HepG2 (cell line): ENCODE measurements around the gene TMCO6. TPM values are rescaled to one million over a fixed set of nuclear protein-coding genes. Genes with fewer than 3 reads are reported as not detected.

ENCODE experiments used
- CBX1 ChIP-seq: IDR thresholded peaks from one replicate; pipeline ENCODE4 v1.6.1; 2016; ENCODE audit warnings: antibody characterized with exemption, low read depth
- FOXC1 ChIP-seq: sonication (generic); formaldehyde crosslinking; IDR thresholded peaks from 2 replicates; pipeline ENCODE4 v1.8.0; 2022; ENCODE audit warnings: mild to moderate bottlenecking, missing genetic modification reagents, borderline replicate concordance
- HMGXB3 ChIP-seq: sonication (generic); formaldehyde crosslinking; IDR thresholded peaks from 2 replicates; pipeline ENCODE4 v1.4.0; 2020; ENCODE audit warnings: missing genetic modification reagents, borderline replicate concordance
- HNF4A ChIP-seq: sonication (generic); formaldehyde crosslinking; IDR thresholded peaks from 2 replicates; pipeline ENCODE4 v1.4.0; 2020; ENCODE audit warnings: missing genetic modification reagents
- HNF4G ChIP-seq, 2 experiments: sonication (generic) in 1 of 2; formaldehyde crosslinking in 1 of 2; IDR thresholded peaks; 2 replicates each; pipeline versions ENCODE4 v1.4.0 to v1.6.1; 2011 to 2020; ENCODE audit warnings: borderline replicate concordance in 2 of 2, low read depth in 2 of 2, mild to moderate bottlenecking in 2 of 2, low read length in 1 of 2, missing genetic modification reagents in 1 of 2, moderate library complexity in 1 of 2
- KLF16 ChIP-seq, 2 experiments: sonication (generic) in 1 of 2; formaldehyde crosslinking in 1 of 2; IDR thresholded peaks; 2 replicates each; pipeline versions ENCODE4 v1.6.1 to v1.8.0; 2016 to 2023; ENCODE audit warnings: missing genetic modification reagents in 2 of 2, missing compliant biosample characterization in 1 of 2
- MEF2D ChIP-seq: sonication (generic); formaldehyde crosslinking; IDR thresholded peaks from 2 replicates; pipeline ENCODE4 v1.5.1; 2020; ENCODE audit warnings: mild to moderate bottlenecking, missing genetic modification reagents
- ONECUT2 ChIP-seq: sonication (generic); formaldehyde crosslinking; IDR thresholded peaks from 2 replicates; pipeline ENCODE4 v1.4.0; 2020; ENCODE audit warnings: missing genetic modification reagents
- PITX1 ChIP-seq: sonication (generic); formaldehyde crosslinking; IDR thresholded peaks from 2 replicates; pipeline ENCODE4 v1.5.1; 2020; ENCODE audit warnings: mild to moderate bottlenecking, missing genetic modification reagents
- RFX5 ChIP-seq: IDR thresholded peaks from 2 replicates; pipeline ENCODE4 v1.6.1; 2011; ENCODE audit warnings: low read depth, low read length, improper control_type of control experiment
- SETDB1 ChIP-seq: sonication (generic); formaldehyde crosslinking; IDR thresholded peaks from 2 replicates; pipeline ENCODE4 v1.5.1; 2020; ENCODE audit warnings: missing genetic modification reagents, mild to moderate bottlenecking, borderline replicate concordance
- SP5 ChIP-seq: IDR thresholded peaks from 2 replicates; pipeline ENCODE4 v1.6.1; 2016; ENCODE audit warnings: low read depth, borderline replicate concordance
- ZNF577 ChIP-seq: sonication (generic); formaldehyde crosslinking; IDR thresholded peaks from 2 replicates; pipeline ENCODE4 v1.4.0; 2020; ENCODE audit warnings: mild to moderate bottlenecking, low read depth, missing genetic modification reagents, borderline replicate concordance
- ZNF652 ChIP-seq: IDR thresholded peaks from 2 replicates; pipeline ENCODE4 v1.6.1; 2016; ENCODE audit warnings: low read depth, borderline replicate concordance
- polyA plus RNA-seq, 8 experiments: library from polyadenylated mRNA; depleted of rRNA in 3 of 8; stranded (reverse) in 7 of 8; unstranded in 1 of 8; fragments of >200 nt; fragmentation: Illumina TruSeq in 4 of 8; extraction: Trizol in 4 of 8; gene quantifications; 2 replicates each; pipeline versions ENCODE4 v1.2.1 to v1.2.3, GENCODE V29; 2011 to 2016; ENCODE audit warnings: low read depth in 4 of 8, missing spikeins in 1 of 8, mixed read lengths in 1 of 8; ENCODE audit not compliant: insufficient read depth in 1 of 8
- total RNA-seq, 5 experiments: library from RNA; depleted of rRNA; stranded (reverse); fragments of >200 nt; fragmentation: Illumina TruSeq; extraction: Trizol; gene quantifications; 2 replicates each; pipeline ENCODE4 v1.2.3, GENCODE V29; 2016; ENCODE audit warnings: low read depth in 1 of 5
- TF ChIP-seq, protein P1 (sequence below): IDR thresholded peaks from 2 replicates; pipeline ENCODE4 v1.6.1; 2016; ENCODE audit warnings: missing genetic modification reagents, missing compliant biosample characterization
- TF ChIP-seq, protein P2 (sequence below): sonication (generic); formaldehyde crosslinking; IDR thresholded peaks from 2 replicates; pipeline ENCODE4 v1.4.0; 2020; ENCODE audit warnings: missing genetic modification reagents
- TF ChIP-seq, protein P3 (sequence below): sonication (generic); formaldehyde crosslinking; IDR thresholded peaks from 2 replicates; pipeline ENCODE4 v1.5.0; 2020; ENCODE audit warnings: mild to moderate bottlenecking, missing genetic modification reagents, borderline replicate concordance

TMCO6 gene
- total and polyA plus RNA-seq, 2 of the 13 experiments (the other 11 are each of a cell fraction or from before 2014, with no cell fraction given) = 16.6 to 28.2 TPM

DNA sequence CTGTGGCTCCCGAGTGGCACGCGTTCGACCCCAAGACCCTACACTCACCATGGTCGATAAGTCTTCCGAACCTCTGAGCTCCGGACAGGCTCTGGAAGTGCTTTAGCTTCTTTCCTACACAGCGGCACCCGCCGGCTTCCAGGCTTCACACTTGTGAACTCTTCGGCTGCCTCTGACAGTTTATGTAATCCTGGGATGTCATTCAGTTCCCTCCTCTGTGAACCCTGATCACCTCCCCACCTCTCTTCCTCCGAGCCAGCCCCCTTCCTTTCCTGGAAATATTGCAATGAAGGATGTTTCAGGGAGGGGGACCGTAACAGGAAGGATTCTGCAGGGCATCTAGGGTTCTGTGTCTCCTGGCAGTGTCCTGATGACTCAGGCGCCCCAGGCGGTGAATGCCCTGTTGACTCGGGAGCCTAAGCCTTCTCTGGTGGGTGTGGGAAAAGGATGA is 6.2 kb upstream of the TMCO6 start, which contains the start of gene CD14 (continued):
- TF ChIP-seq MEF2D (CRISPR knock-in tag) = no peak
- TF ChIP-seq, protein P1, sequence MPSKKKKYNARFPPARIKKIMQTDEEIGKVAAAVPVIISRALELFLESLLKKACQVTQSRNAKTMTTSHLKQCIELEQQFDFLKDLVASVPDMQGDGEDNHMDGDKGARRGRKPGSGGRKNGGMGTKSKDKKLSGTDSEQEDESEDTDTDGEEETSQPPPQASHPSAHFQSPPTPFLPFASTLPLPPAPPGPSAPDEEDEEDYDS (CRISPR knock-in tag) = no peak
- no peak for TF ChIP-seq FOXC1 (CRISPR knock-in tag)
- TF ChIP-seq KLF16 (CRISPR knock-in tag; IDR thresholded peaks at IDR 0.05) = peak in 1 of 2 experiments; percentile 33; a peak in 1 of 4 replicates
- TF ChIP-seq PITX1 (CRISPR knock-in tag) = no peak
- TF ChIP-seq RFX5 = no peak
- TF ChIP-seq HMGXB3 = no peak
- TF ChIP-seq CBX1 = no peak
- TF ChIP-seq, protein P2, sequence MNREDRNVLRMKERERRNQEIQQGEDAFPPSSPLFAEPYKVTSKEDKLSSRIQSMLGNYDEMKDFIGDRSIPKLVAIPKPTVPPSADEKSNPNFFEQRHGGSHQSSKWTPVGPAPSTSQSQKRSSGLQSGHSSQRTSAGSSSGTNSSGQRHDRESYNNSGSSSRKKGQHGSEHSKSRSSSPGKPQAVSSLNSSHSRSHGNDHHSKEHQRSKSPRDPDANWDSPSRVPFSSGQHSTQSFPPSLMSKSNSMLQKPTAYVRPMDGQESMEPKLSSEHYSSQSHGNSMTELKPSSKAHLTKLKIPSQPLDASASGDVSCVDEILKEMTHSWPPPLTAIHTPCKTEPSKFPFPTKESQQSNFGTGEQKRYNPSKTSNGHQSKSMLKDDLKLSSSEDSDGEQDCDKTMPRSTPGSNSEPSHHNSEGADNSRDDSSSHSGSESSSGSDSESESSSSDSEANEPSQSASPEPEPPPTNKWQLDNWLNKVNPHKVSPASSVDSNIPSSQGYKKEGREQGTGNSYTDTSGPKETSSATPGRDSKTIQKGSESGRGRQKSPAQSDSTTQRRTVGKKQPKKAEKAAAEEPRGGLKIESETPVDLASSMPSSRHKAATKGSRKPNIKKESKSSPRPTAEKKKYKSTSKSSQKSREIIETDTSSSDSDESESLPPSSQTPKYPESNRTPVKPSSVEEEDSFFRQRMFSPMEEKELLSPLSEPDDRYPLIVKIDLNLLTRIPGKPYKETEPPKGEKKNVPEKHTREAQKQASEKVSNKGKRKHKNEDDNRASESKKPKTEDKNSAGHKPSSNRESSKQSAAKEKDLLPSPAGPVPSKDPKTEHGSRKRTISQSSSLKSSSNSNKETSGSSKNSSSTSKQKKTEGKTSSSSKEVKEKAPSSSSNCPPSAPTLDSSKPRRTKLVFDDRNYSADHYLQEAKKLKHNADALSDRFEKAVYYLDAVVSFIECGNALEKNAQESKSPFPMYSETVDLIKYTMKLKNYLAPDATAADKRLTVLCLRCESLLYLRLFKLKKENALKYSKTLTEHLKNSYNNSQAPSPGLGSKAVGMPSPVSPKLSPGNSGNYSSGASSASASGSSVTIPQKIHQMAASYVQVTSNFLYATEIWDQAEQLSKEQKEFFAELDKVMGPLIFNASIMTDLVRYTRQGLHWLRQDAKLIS = no peak
- TF ChIP-seq ONECUT2 (CRISPR knock-in tag) = no peak
- TF ChIP-seq, protein P3, sequence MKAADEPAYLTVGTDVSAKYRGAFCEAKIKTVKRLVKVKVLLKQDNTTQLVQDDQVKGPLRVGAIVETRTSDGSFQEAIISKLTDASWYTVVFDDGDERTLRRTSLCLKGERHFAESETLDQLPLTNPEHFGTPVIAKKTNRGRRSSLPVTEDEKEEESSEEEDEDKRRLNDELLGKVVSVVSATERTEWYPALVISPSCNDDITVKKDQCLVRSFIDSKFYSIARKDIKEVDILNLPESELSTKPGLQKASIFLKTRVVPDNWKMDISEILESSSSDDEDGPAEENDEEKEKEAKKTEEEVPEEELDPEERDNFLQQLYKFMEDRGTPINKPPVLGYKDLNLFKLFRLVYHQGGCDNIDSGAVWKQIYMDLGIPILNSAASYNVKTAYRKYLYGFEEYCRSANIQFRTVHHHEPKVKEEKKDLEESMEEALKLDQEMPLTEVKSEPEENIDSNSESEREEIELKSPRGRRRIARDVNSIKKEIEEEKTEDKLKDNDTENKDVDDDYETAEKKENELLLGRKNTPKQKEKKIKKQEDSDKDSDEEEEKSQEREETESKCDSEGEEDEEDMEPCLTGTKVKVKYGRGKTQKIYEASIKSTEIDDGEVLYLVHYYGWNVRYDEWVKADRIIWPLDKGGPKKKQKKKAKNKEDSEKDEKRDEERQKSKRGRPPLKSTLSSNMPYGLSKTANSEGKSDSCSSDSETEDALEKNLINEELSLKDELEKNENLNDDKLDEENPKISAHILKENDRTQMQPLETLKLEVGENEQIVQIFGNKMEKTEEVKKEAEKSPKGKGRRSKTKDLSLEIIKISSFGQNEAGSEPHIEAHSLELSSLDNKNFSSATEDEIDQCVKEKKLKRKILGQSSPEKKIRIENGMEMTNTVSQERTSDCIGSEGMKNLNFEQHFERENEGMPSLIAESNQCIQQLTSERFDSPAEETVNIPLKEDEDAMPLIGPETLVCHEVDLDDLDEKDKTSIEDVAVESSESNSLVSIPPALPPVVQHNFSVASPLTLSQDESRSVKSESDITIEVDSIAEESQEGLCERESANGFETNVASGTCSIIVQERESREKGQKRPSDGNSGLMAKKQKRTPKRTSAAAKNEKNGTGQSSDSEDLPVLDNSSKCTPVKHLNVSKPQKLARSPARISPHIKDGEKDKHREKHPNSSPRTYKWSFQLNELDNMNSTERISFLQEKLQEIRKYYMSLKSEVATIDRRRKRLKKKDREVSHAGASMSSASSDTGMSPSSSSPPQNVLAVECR (CRISPR knock-in tag) = no peak; the same call in 1 of the 2 replicates
- TF ChIP-seq ZNF577 = no peak
- no peak for TF ChIP-seq SETDB1
- peak; percentile 21; the same call in 1 of the 2 replicates for TF ChIP-seq HNF4G (IDR thresholded peaks at IDR 0.05; ENCODE audit: borderline replicate concordance, low read depth, low read length)
- TF ChIP-seq HNF4G (CRISPR knock-in tag; IDR thresholded peaks at IDR 0.05; ENCODE audit: borderline replicate concordance, low read depth) = no peak
- peak; percentile 51 for TF ChIP-seq HNF4A (CRISPR knock-in tag)
- peak; percentile 50; the same call in 1 of the 2 replicates for TF ChIP-seq SP5 (CRISPR knock-in tag)
- no peak for TF ChIP-seq ZNF652 (CRISPR knock-in tag)
